NCI-H1694 (cell line): ENCODE measurements around the gene BOLA3.
"Not testable (repeated sequence)": the region's sequence is repeated elsewhere in the genome, so short reads cannot be mapped to it uniquely, and the experiment has no call there.

Experiments used
- DNase-seq: peaks from one replicate; lab custom pipeline; 2025; lab: John Stamatoyannopoulos, UW

Gene BOLA3

DNA sequence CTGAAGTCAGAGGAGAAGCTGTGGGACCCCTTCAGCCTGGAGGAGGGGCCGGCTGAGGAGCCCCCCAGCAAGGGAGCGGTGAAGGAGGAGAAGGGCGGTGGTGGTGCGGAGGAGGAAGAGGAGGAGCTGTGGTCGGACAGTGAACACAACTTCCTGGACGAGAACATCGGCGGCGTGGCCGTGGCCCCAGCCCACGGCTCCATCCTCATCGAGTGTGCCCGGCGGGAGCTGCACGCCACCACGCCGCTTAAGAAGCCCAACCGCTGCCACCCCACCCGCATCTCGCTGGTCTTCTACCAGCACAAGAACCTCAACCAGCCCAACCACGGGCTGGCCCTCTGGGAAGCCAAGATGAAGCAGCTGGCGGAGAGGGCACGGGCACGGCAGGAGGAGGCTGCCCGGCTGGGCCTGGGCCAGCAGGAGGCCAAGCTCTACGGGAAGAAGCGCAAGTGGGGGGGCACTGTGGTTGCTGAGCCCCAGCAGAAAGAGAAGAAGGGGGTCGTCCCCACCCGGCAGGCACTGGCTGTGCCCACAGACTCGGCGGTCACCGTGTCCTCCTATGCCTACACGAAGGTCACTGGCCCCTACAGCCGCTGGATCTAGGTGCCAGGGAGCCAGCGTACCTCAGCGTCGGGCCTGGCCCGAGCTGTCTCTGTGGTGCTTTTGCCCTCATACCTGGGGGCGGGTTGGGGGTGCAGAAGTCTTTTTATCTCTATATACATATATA is 46.0 kb downstream of the BOLA3 start:
- no peak for DNase-seq

DNA sequence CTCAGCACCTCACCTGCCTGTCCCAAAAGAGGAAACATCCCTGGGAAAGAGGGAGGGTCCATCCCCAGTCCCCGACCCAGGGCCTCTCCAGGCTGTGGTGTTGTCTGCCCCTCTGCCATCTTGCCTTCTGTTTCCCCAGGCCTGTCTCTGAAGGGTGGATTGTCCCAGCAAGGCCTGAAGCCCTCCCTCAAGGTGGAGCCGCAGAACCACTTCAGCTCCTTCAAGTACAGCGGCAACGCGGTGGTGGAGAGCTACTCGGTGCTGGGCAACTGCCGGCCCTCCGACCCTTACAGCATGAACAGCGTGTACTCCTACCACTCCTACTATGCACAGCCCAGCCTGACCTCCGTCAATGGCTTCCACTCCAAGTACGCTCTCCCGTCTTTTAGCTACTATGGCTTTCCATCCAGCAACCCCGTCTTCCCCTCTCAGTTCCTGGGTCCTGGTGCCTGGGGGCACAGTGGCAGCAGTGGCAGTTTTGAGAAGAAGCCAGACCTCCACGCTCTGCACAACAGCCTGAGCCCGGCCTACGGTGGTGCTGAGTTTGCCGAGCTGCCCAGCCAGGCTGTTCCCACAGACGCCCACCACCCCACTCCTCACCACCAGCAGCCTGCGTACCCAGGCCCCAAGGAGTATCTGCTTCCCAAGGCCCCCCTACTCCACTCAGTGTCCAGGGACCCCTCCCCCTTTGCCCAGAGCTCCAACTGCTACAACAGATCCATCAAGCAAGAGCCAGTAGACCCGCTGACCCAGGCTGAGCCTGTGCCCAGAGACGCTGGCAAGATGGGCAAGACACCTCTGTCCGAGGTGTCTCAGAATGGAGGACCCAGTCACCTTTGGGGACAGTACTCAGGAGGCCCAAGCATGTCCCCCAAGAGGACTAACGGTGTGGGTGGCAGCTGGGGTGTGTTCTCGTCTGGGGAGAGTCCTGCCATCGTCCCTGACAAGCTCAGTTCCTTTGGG is 47.2 kb downstream of the BOLA3 start:
- DNase-seq, result no peak

DNA sequence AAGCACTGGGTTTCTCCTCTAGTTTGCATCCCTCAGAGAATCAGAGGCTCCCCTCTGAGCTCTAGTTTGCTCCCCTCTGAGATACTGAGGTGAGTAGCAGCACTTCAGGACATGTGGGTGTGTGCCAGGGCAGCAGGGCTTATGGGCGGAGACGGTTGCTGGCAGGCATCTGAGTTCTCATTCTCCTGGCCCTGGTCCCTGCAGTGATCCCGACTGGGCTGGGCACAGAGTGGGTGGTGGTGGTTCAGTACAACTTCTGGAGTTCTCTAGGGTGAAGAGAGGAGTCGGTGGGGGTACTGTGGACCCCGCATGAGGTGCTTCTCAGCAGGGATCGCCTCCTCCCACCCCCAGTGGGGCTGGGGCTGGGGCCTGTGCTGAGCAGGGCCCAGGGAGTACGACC is 47.9 kb downstream of the BOLA3 start:
- DNase-seq, result no peak

DNA sequence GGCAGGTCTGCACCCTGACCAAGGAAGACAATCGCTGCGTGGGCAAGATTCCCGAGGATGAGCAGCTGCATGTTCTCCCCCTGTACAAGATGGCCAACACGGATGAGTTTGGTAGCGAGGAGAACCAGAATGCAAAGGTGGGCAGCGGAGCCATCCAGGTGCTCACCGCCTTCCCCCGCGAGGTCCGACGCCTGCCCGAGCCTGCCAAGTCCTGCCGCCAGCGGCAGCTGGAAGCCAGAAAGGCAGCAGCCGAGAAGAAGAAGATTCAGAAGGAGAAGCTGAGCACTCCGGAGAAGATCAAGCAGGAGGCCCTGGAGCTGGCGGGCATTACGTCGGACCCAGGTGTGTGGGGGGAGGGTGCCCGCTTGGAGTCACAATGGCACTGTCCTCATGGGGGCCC is 48.4 kb downstream of the BOLA3 start:
- DNase-seq, result no peak

DNA sequence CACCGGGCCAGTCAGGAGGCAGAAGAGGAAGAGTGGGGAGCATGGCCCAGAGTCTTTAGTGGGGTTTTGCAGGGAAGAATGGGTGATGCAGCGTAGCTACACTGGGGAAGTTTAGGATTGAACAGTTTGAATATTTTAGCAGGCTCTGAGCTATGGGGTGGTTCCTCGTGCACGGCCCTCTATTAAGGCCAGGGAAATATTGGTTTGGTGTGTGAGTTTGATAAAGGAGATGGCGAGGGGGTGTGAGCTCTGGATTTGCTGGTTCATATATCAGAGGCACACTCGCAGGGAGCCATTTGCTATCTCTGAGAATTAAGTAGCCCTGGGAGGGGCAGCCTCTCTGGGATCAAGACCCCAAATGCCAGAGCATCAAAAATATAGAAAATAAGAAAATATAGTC is 50.1 kb downstream of the BOLA3 start:
- no peak for DNase-seq

DNA sequence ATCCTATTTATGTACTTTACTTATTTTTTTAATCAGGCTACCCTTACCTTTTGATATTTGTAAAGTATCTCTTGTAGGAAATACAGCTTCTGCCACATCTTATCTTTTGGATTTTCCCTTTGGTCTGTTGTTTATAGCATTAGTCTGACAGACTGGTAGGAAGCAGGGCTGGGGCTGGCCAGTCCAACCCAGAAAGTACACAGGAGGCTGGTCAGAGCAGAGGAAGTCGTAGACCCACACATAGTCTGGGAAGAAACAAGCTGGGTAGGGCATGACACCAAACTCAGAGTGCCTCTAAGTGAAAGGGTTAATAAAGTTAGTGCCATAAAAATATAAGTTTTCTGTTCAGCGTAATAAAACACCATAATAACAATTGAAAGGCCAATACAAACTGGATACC is 51.7 kb downstream of the BOLA3 start:
- DNase-seq, result no peak

DNA sequence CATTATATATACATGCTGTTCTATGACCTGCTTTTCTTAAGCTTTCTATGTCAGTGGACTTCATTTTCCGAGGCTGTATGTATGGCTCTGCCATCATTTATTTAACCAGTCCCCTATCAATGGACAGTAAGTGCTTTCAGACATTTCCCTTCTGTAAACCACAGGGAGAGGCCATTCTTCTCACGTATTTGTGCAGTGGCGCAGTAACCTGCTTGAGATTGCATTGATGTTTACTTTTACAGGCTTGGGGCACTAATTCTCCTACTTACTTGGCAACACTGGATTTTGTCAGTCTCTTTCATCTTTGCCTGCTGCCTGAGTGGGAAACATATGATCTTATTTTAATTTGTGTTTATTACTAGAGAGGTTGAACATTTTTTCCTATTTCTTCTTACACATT is 52.1 kb downstream of the BOLA3 start:
- no peak for DNase-seq

DNA sequence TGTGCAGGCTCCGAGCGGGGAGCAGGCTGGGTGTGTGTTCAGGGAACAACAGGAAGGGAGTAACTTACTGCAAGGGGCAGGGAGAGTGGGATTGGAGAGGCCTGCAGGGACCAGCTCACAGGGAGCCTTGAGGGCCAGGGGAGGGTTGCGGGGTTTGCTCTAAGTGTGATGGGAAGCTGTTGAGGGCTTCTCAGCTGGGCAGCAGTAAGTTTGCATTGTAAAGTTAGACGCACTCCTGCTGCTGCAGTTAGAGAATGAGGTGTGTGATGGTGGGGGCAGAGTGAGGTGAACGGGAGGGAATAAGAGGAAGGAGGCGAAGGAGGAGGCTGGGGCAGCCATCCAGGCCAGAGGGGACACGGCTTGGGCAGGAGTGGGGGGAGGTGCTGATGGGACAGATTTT is 53.4 kb downstream of the BOLA3 start:
- DNase-seq, result no peak

DNA sequence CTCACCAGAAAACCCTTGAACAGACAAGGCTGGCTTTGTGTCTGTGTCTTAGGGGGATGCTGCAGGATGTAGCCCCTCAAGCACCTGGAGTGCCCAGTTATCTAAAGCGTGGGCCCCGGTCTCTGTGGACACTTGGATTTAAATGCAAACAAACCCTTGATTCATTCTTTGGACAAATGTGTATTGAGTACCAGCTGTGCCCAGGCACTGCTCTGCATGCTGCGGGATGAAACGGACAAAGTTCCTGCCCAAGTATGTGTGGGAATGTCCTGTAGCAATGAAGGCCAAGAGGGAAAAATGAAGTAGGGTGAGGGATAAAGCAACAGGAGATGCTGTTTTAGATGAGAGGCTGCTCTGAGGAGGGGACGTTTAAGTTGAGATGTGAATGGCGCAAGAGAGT is 53.9 kb downstream of the BOLA3 start:
- DNase-seq, result no peak

DNA sequence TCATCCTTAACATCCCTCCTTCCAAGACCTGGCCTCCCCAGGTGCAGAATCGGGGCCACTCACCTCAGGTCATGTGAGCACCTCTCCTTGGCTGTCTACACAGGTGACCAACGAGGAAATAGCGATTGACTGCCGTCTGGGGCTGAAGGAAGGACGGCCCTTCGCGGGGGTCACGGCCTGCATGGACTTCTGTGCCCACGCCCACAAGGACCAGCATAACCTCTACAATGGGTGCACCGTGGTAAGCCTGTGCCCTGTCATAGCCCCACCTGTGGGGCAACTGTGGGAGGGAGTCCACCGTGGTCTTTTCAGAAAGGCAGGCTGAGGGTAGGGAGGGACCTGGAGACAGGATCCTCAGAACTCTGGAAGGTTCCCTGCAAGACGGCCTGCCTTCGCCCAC is 54.3 kb downstream of the BOLA3 start:
- DNase-seq, result no peak

DNA sequence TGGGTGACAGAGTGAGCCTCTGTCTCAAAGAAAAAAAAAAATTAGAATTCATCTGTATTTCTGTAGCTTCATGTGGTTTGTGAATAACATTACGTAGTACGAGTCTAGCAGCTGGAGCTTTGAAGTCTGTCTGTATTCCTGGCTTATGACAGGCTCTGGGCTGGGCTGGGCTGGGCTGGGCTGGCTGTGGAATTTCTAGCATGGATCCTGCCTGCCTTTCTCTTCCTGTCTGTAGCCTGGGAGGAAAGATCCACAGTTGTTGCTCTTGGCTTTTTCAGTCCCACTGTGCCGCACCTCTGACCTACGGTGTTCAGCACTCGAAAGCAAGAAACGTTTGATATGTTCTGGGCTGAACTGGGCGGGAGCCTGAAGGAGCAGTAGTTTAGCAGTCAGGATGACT is 55.4 kb downstream of the BOLA3 start:
- DNase-seq, result no peak

DNA sequence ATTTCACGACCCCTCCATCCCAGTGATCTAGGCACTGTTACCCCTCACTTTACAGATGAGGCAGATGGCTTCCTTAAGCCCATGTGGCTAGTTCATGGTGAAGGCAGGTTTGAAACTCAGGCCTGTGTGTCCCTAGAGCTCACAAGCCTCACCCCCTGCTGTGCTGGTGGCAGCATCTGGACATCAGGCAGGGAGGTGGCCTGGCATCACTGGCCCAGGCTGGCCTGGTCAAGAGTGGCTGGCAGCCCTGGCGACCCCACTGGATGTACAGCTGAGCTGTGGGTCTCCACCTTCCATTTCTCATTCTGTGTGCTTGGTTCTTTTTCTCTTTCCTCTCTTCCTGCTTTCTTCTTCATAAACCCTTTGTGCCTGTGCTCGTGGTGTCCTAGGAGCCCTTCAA is 56.3 kb downstream of the BOLA3 start:
- no peak for DNase-seq

DNA sequence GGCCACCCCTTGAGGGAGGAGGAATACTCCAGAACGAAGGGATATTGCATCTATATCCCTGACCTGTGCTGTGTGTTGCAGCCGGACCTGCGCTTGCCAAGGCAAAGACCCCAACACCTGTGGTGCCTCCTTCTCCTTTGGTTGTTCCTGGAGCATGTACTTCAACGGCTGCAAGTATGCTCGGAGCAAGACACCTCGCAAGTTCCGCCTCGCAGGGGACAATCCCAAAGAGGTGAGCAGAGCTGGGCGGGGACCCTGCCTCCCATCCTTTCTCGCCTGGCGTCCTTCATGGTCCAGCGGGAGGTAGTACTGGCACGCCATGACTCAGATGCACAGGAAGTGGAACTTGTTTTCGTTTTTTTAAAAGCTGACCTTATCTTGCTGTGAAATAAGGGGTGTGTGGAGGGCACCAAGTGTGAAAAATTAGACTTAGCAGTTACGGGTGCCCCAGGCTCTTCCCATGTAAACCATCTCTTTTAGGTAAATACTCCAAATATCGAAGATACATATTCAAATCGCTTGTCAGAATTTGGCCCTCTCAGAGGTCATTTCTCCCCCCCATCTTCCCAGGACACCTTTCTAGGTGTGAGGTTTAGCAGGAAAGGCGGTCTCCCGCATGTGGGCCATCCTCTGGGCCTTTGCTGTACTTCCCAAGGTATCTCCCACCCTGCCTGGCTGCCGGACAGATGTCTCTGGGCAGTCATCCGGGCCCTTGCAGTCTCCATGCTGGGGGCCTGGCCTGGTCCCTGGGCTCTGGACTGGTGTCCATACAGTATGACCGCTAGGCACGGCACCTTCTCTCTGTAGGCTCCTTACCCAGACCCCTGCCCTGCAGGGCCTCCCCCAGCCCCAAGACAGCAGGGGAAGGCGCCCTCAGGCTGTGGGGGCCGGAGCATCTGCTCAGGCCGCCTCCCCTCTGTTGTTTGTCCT is 57.6 kb downstream of the BOLA3 start:
- DNase-seq, result no peak

DNA sequence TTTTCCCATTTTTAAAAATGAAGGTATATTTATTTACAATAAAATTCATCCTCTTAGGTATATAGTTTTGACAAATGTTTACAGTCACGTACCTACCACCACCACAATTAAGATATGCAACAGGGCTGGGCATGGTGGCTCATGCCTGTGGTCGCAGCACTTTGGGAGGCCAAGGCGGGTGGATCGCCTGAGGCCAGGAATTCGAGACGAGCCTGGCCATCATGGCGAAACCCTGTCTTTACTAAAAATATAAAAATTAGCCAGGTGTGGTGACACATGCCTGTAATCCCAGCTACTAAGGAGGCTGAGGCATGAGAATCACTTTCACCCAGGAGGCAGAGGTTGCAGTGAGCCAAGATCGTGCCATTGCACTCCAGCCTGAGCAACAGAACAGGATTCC is 59.0 kb downstream of the BOLA3 start:
- DNase-seq, result not testable (repeated sequence)

DNA sequence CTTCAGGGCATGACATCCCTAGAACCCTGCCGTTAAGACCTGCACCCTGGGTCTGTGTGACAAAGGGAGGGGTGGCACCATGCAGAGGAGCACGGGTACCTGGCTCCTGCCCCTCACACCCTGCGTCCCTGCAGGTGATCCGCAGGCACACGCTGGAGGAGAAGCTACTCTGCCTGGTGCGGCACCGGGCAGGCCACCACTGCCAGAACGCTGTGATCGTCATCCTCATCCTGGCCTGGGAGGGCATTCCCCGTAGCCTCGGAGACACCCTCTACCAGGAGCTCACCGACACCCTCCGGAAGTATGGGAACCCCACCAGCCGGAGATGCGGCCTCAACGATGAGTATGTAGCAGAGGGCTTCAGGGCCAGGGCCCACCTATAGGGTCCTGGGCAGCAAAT is 60.0 kb downstream of the BOLA3 start:
- no peak for DNase-seq

DNA sequence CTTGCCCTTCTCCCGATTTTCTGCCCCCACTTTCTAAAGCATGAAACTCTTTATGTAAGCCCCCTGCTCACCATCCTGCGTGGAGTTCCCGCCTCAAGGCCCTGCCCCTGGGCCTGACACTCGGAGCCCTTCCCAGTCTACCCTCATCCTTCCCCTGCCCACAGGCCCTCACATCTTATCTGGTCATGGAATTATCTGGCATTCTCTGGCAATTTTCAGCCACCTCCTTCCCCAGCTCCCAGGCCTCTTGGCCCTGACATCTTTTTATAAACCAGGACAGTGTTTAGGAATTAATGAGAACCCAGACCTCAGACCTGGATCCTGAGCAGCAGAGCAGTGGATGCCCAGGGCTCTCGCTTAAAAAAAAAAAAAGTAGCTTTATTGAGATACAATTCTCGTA is 61.7 kb downstream of the BOLA3 start:
- no peak for DNase-seq
